GM19468 (cell line): ENCODE results near the gene DENND2C.

Experiments
- ATAC-seq: cut with Tn5 transposase; IDR thresholded peaks from one replicate; pipeline ENCODE4 v1.9.1; 2021; ENCODE audit warnings: mild to moderate bottlenecking, moderate library complexity, moderate number of reproducible peaks; ENCODE audit not compliant: unreplicated experiment; ENCODE audit errors: extremely low read depth

DENND2C gene

GRCh38 chr1:114669562-114670082, at the start of gene DENND2C:
Gene DENND2C (minus strand): TSS chr1:114670049. CDS start chr1:114625984, 44,065 bp downstream.
- ATAC-seq: no peak

- ATAC-seq: no peak
These were observed 49.6 kb upstream of the DENND2C start for GRCh38 chr1:114719424-114719787.

GRCh38 chr1:114718661-114719423, 49.0 kb upstream of the DENND2C start:
- no peak for ATAC-seq

GRCh38 chr1:114716304-114717170, 46.7 kb upstream of the DENND2C start, which contains the start of gene NRAS:
Gene NRAS (minus strand): TSS chr1:114716771. CDS start chr1:114716160, 611 bp downstream.
- ATAC-seq: peak; percentile 94

GRCh38 chr1:114715952-114716303, 46.1 kb upstream of the DENND2C start:
- no peak for ATAC-seq

- ATAC-seq: no peak
These were observed 43.1 kb upstream of the DENND2C start for GRCh38 chr1:114712977-114713376.

- no peak for ATAC-seq
These were observed 40.5 kb upstream of the DENND2C start for GRCh38 chr1:114710360-114710759.

GRCh38 chr1:114707604-114708003, 37.8 kb upstream of the DENND2C start:
- no peak for ATAC-seq

GRCh38 chr1:114703242-114703641, 33.4 kb upstream of the DENND2C start:
- ATAC-seq: no peak

- no peak for ATAC-seq
These were observed 32.9 kb upstream of the DENND2C start for GRCh38 chr1:114702737-114703136.

GRCh38 chr1:114701931-114702330, 32.1 kb upstream of the DENND2C start:
- no peak for ATAC-seq

- no peak for ATAC-seq
These were observed 30.3 kb upstream of the DENND2C start for GRCh38 chr1:114700036-114700600.

- ATAC-seq: no peak
These were observed 27.0 kb upstream of the DENND2C start for GRCh38 chr1:114696810-114697209.

- ATAC-seq: no peak
These were observed 25.7 kb upstream of the DENND2C start, which contains the start of gene AMPD1 for GRCh38 chr1:114695430-114696058. Gene AMPD1 (minus strand): TSS chr1:114695546. CDS start chr1:114695471, 75 bp downstream.

- no peak for ATAC-seq
These were observed 24.9 kb upstream of the DENND2C start for GRCh38 chr1:114694540-114695310.

GRCh38 chr1:114692947-114693346, 23.1 kb upstream of the DENND2C start:
- no peak for ATAC-seq

- ATAC-seq: no peak
These were observed 21.2 kb upstream of the DENND2C start for GRCh38 chr1:114691061-114691460.

GRCh38 chr1:114690148-114690547, 20.3 kb upstream of the DENND2C start:
- no peak for ATAC-seq

GRCh38 chr1:114688526-114688925, 18.7 kb upstream of the DENND2C start:
- no peak for ATAC-seq
